ENCODE data around the gene SLC6A11.

The SLC6A11 gene

GRCh38 chr3:10954740-10955139 is 138.7 kb downstream of the SLC6A11 start:
- no peak for DNase-seq (ENCODE audit: low read depth)

- DNase-seq (ENCODE audit: low read depth): no peak
Observed at GRCh38 chr3:10955711-10956453, 139.9 kb downstream of the SLC6A11 start.

- DNase-seq (ENCODE audit: low read depth): no peak
Observed at GRCh38 chr3:10956531-10956930, 140.5 kb downstream of the SLC6A11 start.

- DNase-seq (ENCODE audit: low read depth): no peak
Observed at GRCh38 chr3:10956986-10957385, 141.0 kb downstream of the SLC6A11 start.

- no peak for DNase-seq (ENCODE audit: low read depth)
Observed at GRCh38 chr3:10957976-10958749, 142.1 kb downstream of the SLC6A11 start.

GRCh38 chr3:10960255-10960654 is 144.2 kb downstream of the SLC6A11 start:
- no peak for DNase-seq (ENCODE audit: low read depth)

GRCh38 chr3:10961921-10962320 is 145.9 kb downstream of the SLC6A11 start:
- no peak for DNase-seq (ENCODE audit: low read depth)

GRCh38 chr3:10962481-10963036 is 146.5 kb downstream of the SLC6A11 start:
- DNase-seq (ENCODE audit: low read depth): no peak

- no peak for DNase-seq (ENCODE audit: low read depth)
Observed at GRCh38 chr3:10964537-10965167, 148.6 kb downstream of the SLC6A11 start.

- DNase-seq (ENCODE audit: low read depth): no peak
Observed at GRCh38 chr3:10968401-10968800, 152.4 kb downstream of the SLC6A11 start.

GRCh38 chr3:10970306-10970960 is 154.4 kb downstream of the SLC6A11 start:
- DNase-seq (ENCODE audit: low read depth): no peak

GRCh38 chr3:10972072-10972782 is 156.2 kb downstream of the SLC6A11 start:
- DNase-seq (ENCODE audit: low read depth): no peak

- DNase-seq (ENCODE audit: low read depth): no peak
Observed at GRCh38 chr3:10973046-10973595, 157.1 kb downstream of the SLC6A11 start.

- DNase-seq (ENCODE audit: low read depth): no peak
Observed at GRCh38 chr3:10974131-10974530, 158.1 kb downstream of the SLC6A11 start.

GRCh38 chr3:10974746-10975375 is 158.8 kb downstream of the SLC6A11 start:
- DNase-seq (ENCODE audit: low read depth): no peak

GRCh38 chr3:10975695-10976234 is 159.7 kb downstream of the SLC6A11 start:
- no peak for DNase-seq (ENCODE audit: low read depth)

GRCh38 chr3:10976770-10977169 is 160.7 kb downstream of the SLC6A11 start:
- no peak for DNase-seq (ENCODE audit: low read depth)

GRCh38 chr3:10977892-10978510 is 162.0 kb downstream of the SLC6A11 start:
- DNase-seq (ENCODE audit: low read depth): no peak

GRCh38 chr3:10978956-10979355 is 162.9 kb downstream of the SLC6A11 start:
- DNase-seq (ENCODE audit: low read depth): no peak

GRCh38 chr3:10980312-10980711 is 164.3 kb downstream of the SLC6A11 start:
- no peak for DNase-seq (ENCODE audit: low read depth)

Data from stimulated activated CD4-positive, alpha-beta T cell treated with anti-CD3 and anti-CD28 coated beads, Interleukin-2, amount 100 ng/mL, for 4 hours (primary cell).